GM21360 (cell line): ENCODE data around the gene BCAS3.
"Not testable (repeated sequence)": the region's sequence is repeated elsewhere in the genome, so short reads cannot be mapped to it uniquely, and the experiment has no call there.

ENCODE experiments used
- ATAC-seq: cut with Tn5 transposase; IDR thresholded peaks from one replicate; pipeline ENCODE4 v1.9.1; 2021; ENCODE audit warnings: mild to moderate bottlenecking, moderate library complexity; ENCODE audit not compliant: unreplicated experiment

Gene BCAS3

DNA sequence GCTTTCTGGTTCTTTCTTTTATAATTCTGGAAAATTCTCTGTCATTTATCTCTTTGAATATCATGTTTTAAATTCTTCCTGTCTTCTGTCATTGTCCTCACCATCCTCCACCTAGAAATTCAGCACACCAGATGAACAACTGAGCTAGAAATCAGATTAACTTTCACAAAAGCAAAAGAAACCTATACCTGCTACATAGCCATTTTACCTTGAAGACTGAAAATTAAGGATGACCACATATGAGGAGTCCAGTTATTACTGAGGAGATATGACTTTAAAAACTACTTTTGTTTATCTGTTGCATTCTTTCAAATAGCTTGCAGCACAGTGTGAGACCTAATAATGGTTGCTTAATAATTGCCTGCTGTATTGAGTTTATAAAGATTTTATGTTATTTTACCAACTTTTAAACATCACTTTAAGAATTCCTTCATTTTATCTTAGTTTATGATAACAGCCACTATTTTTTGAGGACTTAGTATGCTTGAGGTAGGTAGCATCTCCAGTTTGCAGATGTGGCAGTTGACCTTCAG lies 104.3 kb downstream of the BCAS3 start:
- no peak for ATAC-seq

DNA sequence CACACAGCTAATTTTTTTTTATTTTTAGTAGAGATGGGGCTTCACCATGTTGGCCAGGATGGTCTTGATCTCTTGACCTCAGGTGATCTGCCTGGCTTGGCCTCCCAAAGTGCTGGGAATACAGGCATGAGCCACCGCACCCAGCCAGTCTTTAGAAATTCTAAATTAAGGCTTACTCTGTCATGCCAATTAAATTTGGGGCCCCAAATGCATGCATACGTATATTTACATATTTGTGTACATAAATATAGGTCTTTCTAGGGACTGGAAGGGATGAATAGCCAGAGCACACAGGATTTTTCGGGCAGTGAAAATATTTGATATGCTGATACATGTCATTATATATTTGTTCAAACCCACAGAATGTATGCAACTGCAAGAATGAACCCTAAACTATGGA lies 105.1 kb downstream of the BCAS3 start:
- no peak for ATAC-seq

DNA sequence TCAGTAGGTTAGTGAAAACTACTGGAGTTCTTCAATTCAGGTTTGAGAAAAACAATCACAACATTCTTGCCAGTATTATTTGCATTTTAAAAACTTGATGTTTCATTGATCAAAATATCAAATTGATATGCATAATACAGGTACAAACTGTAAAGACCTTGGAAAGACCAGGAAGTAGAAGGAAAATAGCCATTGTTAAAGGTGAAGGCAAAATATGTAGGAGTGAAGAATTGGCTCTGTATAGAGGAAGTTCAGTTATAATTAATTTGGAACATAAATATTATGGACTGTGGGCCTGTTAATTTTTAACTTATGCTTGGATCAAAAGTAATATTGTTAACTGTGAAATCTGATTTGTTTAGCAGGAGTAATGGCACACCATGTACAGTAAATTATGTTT lies 112.6 kb downstream of the BCAS3 start:
- no peak for ATAC-seq

DNA sequence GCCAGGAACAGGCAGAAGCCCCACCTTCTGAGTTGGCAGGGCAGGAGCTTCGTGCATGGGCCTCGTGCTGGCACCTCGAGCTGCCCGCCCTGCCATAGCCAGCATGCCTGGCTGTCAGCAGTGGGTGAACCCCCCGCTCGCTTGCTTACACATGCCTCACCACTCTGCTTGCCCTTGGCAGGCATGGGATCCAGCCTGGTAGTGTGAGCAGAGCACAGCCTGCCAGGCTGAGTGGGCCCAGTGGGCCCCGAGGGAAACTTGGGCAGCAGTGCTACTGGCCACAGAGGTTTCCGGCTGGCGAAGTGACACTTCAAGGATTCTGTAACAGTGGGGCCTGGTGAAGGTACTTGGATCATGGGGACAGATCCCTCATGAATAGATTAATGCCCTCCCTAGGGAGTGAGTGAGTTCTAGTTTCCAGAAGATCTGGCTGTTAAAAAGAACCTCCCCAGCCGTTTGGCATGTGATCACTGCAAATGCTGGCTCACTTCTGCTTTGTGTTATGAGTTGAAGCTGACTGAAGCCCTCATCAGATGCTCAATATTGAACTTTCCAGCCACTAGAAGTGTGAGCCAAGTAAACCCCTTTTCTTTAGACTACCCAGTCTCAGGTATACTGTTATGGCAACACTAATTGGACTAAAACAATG lies 114.7 kb downstream of the BCAS3 start:
- ATAC-seq = no peak

DNA sequence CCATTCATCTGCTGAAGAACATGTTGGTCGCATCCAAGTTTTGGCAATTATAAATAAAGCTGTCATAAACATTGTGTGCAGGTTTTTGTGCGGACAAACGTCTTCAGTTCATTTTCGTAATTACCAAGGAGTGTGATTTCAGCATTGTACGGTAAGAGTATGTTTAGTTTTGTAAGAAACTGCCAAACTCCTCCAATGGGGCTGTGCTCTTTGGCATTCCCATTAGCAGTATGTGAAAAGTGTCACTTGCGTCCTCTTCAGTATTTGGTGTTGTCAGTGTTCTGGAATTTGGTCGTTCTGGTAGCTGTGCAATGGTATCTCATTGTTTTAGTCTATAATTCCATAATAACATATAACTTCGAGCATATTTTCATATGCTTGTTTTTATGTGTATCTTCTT lies 120.9 kb downstream of the BCAS3 start:
- no peak for ATAC-seq

DNA sequence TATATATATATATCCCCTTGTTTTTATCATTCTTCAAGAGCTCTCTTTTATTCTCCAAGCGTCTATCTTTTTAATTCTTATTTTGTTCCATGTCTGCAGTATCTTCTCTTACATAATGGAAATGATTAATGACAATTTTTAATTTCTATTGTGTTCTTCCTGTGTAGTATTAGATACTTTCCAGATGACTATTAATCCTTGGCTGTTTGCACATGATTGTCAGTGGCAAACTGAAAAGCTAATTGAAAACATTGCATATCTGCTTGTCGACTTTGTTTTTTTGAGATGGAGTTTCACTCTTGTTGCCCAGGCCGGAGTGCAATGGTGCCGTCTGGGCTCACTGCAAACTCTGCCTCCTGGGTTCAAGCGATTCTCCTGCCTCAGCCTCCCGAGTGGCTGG lies 124.7 kb downstream of the BCAS3 start:
- no peak for ATAC-seq

DNA sequence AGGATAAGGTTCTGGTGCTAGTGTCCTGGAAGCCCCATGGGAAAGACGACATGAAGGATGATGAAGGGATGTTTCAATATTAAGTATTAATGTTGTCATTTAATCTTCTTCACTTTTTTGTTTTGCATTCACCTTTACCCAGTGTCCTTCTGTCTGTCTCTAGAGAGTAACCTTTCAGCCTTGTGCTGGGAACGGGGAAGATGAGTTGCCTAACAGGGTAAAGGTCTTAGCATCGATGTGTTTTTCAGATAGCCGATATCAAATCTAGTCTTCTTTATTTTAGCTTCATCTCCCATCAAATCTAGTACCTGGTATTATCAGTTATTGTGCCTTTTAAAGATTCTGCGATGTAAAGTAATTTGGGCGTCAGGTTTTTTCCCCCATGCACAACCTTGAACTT lies 125.4 kb downstream of the BCAS3 start:
- no peak for ATAC-seq

DNA sequence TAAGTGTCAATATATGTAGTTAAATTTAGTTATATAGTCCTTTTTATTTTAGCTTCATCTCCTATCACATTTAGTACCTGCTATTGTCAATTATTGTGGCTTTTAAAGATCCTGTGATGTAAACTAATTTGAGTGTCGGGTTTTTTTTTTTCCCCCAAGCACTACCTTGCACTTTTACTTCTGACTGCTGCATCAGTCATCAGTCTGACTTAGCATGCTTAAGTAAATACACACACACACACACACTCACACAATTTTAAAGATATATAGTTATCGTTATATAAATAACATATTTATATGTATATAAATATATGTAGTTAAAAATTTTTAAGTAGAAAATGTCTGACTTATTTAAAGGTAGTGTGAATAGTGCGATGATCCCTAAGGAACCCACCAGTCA lies 127.2 kb downstream of the BCAS3 start:
- no peak for ATAC-seq

DNA sequence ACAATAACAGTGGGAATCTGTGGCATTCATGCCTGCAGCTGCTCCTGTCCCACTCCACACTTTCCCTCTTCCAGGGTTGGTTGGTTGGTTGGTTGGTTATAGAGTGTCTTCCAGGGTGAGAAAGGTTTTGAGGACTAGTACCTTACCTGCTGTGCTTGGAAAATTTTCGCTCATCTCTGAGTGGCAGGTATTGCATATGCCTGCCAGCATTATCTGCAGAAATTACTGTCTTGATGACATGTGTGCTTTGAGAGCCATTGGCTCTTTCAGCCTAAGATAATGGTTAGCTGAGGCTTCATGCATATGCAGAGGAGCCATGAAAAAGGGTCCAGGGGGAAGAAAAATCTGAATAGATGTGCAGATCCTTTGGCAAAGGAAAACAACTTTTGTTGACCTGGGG lies 131.8 kb downstream of the BCAS3 start:
- ATAC-seq = no peak

DNA sequence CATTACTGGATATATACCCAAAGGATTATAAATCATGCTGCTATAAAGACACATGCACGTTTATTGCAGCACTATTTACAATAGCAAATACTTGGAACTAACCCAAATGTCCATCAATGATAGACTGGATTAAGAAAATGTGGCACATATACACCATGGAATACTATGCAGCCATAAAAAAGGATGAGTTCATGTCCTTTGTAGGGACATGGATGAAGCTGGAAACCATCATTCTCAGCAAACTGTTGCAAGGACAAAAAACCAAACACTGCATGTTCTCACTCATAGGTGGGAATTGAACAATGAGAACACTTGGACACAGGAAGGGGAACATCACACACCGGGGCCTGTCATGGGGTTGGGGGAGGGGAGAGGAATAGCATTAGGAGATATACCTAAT lies 137.3 kb downstream of the BCAS3 start:
- ATAC-seq = not testable (repeated sequence)

DNA sequence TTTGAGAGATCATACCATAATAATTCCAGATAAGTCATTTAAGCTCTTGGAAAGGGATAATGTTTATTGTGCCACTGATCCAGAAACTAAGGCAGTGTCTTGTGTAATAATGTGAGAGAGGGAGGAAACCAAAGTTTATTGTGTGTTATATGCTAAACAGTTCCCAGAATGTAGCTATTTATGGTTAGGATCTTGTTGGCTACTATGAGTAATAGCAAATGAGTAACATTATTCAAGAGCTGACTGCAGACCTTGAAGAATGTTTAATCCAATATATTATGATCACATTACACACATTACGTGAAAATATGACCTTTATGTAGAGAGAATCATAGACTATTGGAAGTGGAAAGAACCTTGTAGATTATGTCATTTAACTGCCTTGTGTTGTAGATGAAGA lies 139.5 kb downstream of the BCAS3 start:
- ATAC-seq = no peak

DNA sequence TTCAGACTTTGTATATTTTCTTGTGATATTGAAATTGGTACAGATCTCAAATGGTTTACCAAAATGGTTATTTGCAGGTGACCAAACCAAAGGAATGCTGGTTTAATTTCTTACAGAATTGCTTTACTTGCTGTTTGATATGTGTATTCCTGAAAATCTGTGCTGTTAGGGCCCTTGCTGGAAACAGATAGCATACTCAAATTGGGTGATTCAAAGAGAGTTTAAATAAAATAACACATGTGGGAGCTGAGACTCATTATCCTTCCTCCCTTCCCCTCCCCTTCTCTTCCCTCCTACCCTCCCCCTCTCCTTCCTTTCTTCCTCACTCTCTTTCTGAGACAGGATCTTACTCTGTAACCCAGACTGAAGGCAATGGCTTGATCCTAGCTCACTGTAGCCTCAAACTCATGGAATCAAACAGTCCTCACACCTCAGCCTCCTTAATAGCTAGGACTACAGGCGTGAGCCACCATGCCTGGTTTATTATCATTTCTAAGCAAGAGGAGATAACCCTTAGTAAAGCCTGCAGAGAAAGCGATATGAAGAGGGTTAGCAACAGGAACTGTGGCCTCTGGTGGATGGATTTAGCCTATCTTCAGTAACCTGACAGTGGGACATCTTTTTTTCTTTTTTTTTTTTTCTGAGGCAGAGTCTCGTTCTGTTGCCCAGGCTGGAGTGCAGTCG lies 141.9 kb downstream of the BCAS3 start:
- ATAC-seq = no peak

DNA sequence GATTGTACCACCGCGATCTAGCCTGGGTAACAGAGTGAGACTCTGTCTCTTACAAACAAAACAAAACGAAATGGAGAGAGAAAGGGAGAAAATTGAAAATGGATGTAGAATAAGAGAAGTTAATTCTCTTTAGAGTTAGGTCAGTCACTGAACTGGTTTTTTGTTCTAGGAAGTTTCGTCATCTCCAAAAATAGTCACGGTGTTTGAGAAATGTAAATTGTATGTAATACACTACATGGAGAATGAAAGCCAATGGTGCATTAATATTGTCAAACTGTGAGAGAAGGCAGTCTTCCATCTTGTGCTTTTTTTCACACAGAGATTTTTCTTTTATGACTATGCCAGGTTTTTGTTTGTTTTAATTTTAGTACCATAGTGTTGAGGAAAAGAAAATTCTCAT lies 145.9 kb downstream of the BCAS3 start:
- no peak for ATAC-seq

DNA sequence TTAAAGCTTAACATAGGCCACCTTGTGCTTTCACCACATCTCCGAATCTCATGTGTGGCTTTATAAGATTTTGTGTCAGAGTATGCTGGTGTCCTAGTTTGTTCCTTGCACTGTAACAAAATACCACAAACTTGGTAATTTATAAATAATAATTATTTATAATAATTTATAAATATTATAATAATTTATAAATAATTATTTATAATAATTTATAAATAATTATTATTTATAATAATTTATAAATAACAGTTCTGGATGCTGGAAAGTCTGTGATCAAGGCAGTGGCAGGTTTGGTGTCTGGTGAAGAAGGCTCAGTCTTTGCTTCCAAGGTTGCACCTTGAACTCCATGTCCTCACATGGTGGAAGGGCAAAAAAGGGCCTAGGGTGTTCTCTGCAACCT lies 147.7 kb downstream of the BCAS3 start:
- ATAC-seq = no peak

DNA sequence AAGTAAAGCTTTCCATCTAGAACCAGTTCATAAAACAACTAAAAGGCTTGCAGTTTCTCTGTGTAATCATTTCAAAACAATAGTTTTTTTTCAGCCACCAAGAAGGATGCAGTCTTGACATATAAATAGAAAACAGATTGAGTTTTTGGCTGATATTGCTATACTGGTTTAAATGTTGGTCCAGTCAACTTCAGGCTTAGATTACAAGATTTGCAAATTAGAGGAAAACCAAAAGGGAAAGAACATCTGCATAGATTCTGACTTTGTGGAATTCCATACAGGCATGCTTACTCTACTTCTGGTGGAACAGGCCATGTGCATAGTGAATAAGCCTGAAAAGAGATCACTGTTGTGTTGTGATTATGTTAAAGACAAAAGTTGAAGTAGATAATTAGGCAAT lies 150.3 kb downstream of the BCAS3 start:
- no peak for ATAC-seq

DNA sequence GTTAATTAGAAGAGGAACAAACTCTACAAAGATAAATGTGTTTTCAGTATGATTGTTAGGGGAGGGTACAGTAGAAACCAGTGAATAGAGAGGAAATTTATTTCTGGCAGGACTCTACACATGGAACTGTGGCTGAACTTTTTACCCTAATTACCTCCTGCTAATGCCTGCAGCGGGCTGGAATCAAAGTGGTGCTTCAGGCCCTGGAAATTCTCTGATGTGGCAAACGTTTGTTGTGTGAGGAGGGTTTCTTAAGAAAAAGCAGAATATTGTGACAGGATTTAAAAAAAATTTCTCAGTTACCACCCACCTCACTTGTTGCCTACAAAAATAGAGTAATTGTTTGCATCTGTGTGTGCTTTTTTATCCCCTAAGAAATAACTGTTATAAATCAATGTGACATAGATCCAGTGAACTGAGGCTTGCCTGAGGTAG lies 154.5 kb downstream of the BCAS3 start:
- no peak for ATAC-seq

DNA sequence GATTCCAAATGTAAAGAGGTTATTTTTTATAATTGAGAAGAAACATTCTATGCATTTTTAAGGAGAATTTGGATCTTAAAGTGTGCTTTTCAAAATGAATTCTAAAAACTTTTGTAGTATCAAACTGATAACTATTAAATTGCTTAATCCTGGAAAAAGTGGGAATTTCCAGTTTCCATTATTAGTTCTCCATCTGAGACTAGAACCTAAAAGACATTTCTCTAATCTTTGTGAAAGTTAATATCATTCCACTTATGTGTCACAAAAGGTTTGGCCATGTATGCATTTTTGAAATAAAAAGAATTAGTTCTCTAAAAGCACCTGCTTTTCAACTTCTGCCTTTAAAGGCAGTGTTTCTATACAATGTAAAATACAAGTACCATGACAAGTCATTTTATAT lies 155.0 kb downstream of the BCAS3 start:
- no peak for ATAC-seq

DNA sequence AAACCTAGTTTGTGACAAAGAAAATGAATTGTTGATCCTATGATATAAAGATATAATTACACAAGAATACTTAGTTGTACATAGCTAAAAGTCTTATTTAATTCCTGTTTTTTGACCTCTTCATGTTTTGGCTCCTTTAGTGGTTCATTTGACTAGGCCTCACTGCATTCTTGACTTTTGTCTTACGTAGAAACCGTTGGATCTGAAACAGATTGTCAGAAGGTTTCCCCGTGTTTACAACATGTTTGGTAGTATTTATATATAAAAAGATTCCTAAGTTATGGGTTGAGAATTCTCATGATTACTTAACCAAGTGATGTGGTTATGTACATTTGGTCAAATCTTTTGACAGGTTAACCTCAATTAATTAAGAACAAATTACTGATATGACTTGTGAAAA lies 162.8 kb downstream of the BCAS3 start:
- no peak for ATAC-seq

DNA sequence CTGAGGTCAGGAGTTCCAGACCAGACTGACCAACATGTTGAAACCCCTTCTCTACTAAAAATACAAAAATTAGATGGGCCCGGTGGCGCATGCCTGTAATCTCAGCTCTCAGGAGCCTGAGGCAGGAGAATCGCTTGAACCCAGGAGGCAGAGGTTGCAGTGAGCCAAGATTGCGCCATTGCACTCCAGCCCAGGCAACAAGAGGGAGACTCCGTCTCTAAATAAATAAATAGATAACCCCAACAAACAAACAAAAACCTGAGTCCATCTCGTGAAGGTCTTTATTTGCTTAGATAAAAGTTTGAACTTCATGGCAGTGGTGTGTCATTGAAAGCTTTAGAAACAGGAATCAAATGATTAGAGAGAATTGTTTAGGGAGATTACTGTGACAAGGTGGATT lies 167.4 kb downstream of the BCAS3 start:
- ATAC-seq = no peak

DNA sequence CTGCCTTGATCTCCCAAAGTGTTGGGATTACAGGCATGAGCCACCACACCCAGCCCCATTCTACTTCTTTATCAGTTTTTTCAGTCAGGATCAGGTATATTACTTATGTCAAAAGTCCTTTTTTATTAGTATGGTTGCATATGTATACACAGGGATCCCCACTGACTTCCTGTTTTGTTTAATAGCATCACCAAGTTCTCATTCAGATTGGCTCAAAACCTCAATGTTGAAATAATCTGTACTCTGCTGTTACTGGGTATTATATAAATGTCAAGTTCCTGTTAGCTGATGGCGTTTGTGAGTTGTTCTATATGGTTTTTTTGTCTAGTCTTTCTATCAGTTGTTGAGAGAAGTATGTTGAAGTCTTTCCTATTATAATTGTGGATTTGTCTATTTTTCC lies 168.5 kb downstream of the BCAS3 start:
- no peak for ATAC-seq

DNA sequence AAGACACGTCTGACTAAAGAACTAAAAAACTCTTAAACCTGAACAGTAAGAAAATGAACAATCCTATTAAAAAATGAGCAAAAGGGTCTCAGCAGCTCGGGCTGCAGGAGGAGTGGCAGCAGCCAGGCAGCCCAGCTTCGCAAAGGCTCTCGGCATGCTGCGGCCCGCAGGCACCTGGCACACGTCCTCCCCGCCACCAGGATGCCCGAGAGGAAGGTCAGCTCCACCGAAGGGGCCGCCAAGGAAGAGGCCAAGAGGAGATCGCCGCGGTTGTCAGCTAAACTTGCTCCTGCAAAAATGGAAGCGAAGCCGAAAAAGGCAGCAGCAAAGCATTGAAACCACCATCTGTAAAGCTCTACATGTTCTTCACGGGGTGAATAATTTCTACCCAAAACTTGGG lies 173.5 kb downstream of the BCAS3 start:
- ATAC-seq = no peak

DNA sequence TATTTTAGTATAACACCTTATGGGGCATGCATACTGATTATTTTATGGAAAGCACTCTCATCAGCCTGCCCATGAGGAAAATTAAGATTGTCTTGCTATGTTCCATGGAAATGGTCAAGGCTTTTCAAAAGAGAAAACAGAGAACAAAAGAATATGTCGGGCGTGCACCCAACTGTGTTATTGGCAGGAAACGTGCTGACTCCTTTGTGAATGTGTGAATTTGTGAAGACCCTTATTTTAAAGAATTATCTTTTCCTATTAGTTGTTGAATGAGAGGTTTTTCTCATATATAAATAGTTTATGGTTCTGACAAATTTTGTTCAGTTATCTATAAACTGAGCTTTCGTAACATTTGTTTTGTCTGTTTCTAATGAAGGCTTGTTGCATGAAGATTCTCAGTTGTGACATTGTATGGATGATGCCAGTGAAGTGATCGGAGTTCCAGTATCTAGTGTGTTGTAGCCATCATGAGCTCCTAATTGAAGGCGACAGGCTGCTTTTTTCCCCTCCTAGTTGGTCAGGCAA lies 180.0 kb downstream of the BCAS3 start:
- no peak for ATAC-seq
